ENCODE measurements around the gene ABCD4.

The ABCD4 gene

DNA sequence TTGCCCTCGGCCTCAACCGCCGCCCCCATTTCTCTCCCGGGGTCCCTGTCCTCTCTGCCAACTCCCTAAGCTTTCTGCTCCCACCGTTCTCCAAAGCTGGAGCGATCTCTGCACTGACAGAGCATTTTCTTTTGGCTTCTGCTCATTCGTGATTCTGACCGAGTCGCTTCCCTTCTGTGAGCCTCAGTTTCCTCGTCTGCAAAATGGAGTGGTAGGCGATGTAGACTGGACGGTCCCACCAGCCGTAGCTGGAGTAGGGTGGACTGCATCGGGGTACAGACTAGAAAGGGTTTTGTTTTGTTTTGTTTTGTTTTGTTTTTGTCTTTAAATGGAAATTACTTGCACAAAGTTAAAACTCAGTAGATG is 61.1 kb downstream of the ABCD4 start:
- no peak for ATAC-seq (replicated peaks)
- H3K4me3 Mint-ChIP-seq: peak overlapping the region; percentile 78 to 83

DNA sequence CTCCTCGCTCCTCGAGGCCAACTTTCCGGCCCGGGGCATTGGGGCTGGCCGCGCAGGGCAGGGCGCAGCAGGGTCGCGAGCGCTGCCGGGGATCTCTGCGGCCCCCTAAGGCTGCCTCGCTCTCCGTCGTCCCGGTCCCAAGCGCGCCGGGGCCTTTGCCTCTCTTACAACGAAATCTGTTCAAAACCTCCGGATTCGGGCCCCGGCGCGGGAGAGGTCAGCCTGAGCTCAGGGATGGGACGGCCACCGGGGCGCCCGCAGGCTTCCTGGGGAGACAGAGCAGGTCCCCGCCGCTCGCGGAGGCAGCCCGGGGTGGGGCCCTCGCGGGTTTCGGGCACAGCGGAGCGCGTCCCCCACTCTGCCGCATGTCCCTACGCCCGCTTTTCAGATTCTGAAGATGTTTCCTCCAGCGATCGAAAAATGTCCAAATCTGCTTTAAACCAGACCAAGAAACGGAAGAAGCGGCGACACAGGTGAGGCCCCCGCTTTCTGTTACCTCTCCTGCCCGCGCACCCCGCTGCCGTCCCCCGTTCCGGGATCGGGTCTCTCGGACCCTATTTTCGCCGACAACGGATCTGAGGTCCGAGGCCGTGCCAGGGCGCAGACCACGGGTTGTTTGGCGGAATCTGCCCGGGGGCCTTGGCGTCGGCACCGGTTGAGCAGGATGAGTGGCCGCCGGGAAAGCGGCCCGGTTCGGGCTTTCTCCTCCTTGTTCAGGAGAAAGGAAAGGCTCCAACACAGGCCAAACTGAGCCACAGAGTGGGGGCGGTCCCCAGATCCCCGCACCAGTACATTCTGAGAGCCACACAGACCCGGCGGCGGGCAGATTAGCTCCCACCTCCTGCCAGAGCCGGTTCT is 61.7 kb downstream of the ABCD4 start:
- Mint-ChIP-seq H3K36me3 (no peaks in the 10 kb centered on the region), H3K4me1 (peaks cover 23 to 35% of the 10 kb centered on the region in 2 donors), H3K4me3 (peak overlapping the region; percentile 78 to 83), H3K27ac (peak overlapping the region; percentile 75), H3K27me3 (peaks cover 83 to 93% of the 10 kb centered on the region in 2 donors), H3K9me3 (no peaks in the 10 kb centered on the region)
- DNase-seq (no peak), ATAC-seq (replicated peaks) (peak in 1 of 2 donors; percentile 19)

More for the DNA sequence above, 61.1 kb downstream of the ABCD4 start:
- Mint-ChIP-seq H3K9me3 (no peaks in the 10 kb centered on the region), H3K27me3 (peaks cover 84 to 94% of the 10 kb centered on the region in 2 donors), H3K27ac (peak overlapping the region; percentile 75), H3K36me3 (no peaks in the 10 kb centered on the region), H3K4me1 (peaks cover 23 to 35% of the 10 kb centered on the region in 2 donors)
- DNase-seq: no peak

- H3K27ac Mint-ChIP-seq: no peak overlapping the region
- H3K9me3 Mint-ChIP-seq: no peaks in the 10 kb centered on the region
- H3K4me3 Mint-ChIP-seq: peak overlapping the region; percentile 78 to 83
- peaks cover 23 to 35% of the 10 kb centered on the region in 2 donors for H3K4me1 Mint-ChIP-seq
- DNase-seq: no peak
- ATAC-seq (replicated peaks): no peak
- H3K36me3 Mint-ChIP-seq: no peaks in the 10 kb centered on the region
- H3K27me3 Mint-ChIP-seq: peaks cover 80 to 91% of the 10 kb centered on the region in 2 donors
Observed at GRCh38 chr14:74239848-74240793, 62.6 kb downstream of the ABCD4 start.

DNA sequence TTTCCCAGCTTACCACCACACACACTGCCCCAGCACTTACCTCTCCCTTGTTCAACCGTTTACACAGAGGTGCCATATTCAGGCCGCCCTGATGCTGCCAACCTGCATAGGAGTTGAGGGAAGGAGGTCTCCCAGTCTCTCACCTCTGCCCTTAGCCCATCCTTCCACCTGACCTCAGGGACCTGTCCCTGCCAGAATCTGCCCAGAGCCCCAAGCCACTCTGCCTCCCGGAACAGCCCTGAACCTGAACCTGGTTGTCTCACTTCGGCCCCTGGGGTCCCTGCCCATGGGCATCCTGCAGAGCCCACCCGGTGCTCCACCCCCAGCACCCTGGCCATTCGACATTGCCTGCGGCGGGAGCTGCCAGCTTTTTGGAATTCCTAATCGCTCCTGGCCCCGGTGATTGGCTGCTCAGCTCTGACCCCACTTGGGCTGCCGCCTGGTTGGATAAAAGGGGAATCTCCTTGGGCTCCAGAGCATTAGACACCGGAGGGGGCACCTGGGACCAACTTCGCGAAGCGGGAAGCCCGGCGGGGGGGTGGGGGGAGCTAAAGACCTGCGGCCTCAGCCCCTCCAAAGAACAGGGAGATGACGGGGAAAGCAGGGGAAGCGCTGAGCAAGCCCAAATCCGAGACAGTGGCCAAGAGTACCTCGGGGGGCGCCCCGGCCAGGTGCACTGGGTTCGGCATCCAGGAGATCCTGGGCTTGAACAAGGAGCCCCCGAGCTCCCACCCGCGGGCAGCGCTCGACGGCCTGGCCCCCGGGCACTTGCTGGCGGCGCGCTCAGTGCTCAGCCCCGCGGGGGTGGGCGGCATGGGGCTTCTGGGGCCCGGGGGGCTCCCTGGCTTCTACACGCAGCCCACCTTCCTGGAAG is 63.5 kb downstream of the ABCD4 start, which contains the start of gene VSX2:
Gene VSX2 (plus strand): TSS at position 476 of the 874 bp plus-strand sequence. CDS start 113 bp downstream, at position 589.
- Mint-ChIP-seq H3K36me3 (no peaks in the 10 kb centered on the region), H3K27me3 (peaks cover 77 to 89% of the 10 kb centered on the region in 2 donors), H3K4me3 (peak within 1 kb of the TSS; percentile 78 to 83), H3K27ac (no peak within 1 kb of the TSS), H3K9me3 (no peaks in the 10 kb centered on the region), H3K4me1 (peaks cover 23 to 35% of the 10 kb centered on the region in 2 donors)
- DNase-seq (no peak), ATAC-seq (replicated peaks) (no peak)

DNA sequence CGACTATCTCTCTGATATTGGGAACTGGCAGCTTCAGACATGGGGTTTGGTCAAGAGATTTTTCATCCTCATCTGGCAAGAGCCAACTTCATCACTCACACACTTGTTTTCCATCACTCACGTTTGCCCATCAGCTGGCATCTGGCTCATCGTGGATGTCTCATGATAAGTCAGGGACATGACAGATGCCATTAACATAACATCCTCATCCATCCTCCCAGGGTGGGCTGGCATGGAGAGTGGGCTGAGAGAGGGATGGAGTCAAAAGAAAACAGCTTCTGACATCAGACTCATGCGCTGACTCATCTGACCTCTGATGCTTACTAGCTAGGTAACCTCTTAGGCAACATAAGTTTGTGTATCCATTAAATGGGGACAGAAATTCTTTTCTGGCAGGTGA is 65.3 kb downstream of the ABCD4 start:
- peaks cover 63 to 84% of the 10 kb centered on the region in 2 donors for H3K27me3 Mint-ChIP-seq
- no peak for DNase-seq
- peaks cover 0 to under 1% of the 10 kb centered on the region in 2 donors for H3K36me3 Mint-ChIP-seq
- no peak for ATAC-seq (replicated peaks)
- peaks cover 14 to 24% of the 10 kb centered on the region in 2 donors for H3K4me1 Mint-ChIP-seq
- H3K4me3 Mint-ChIP-seq: no peak overlapping the region
- peaks cover 0 to 2% of the 10 kb centered on the region in 2 donors for H3K9me3 Mint-ChIP-seq
- no peak overlapping the region for H3K27ac Mint-ChIP-seq

Data from stimulated activated naive B cell treated with anti-CD40 and anti-IgM and Interleukin-4, amounts not matched to agents 10 μg/mL and 1 μg/mL and 100 μg/mL, for 72 hours (primary cell).